T-helper 2 cell treated with Interferon-gamma antibody and Interleukin-4, amounts not matched to agents 5 μg/mL and 100 μg/mL, for 36 hours (primary cell): ENCODE measurements around the gene GPBP1L1.
"Not testable (repeated sequence)": the region's sequence is repeated elsewhere in the genome, so short reads cannot be mapped to it uniquely, and the experiment has no call there.

ENCODE experiments used
- DNase-seq: peaks from one replicate; pipeline ENCODE4 v3.0.0; 2021; ENCODE audit warnings: low spot score
- H3K27ac Mint-ChIP-seq: one replicate; pipeline ENCODE4 v1.8.0; 2021; ENCODE audit warnings: mild to moderate bottlenecking, mixed read lengths
- H3K27me3 Mint-ChIP-seq: one replicate; pipeline ENCODE4 v1.8.0; 2021; ENCODE audit warnings: low read depth, mixed read lengths
- H3K36me3 Mint-ChIP-seq: one replicate; pipeline ENCODE4 v1.8.0; 2021; ENCODE audit warnings: low read depth, mixed read lengths
- H3K4me1 Mint-ChIP-seq: one replicate; pipeline ENCODE4 v1.8.0; 2021; ENCODE audit warnings: low read depth, mixed read lengths
- H3K4me3 Mint-ChIP-seq: one replicate; pipeline ENCODE4 v1.8.0; 2022; ENCODE audit warnings: mild to moderate bottlenecking, moderate library complexity, mixed read lengths
- H3K9me3 Mint-ChIP-seq: one replicate; pipeline ENCODE4 v1.8.0; 2021; ENCODE audit warnings: mixed read lengths

The GPBP1L1 gene

GRCh38 chr1:45686288-45687013 lies at the start of gene GPBP1L1:
Gene GPBP1L1 (minus strand): TSS chr1:45686533. CDS start chr1:45659087, 27,446 bp downstream.
- H3K36me3 Mint-ChIP-seq = peaks cover 17% of the 10 kb centered on the region
- H3K4me3 Mint-ChIP-seq = peak within 1 kb of the TSS; percentile 99
- peak within 1 kb of the TSS; percentile 99 for H3K27ac Mint-ChIP-seq
- no peaks in the 10 kb centered on the region for H3K27me3 Mint-ChIP-seq
- H3K9me3 Mint-ChIP-seq = no peaks in the 10 kb centered on the region
- DNase-seq = peak; percentile 96
- peaks cover 19% of the 10 kb centered on the region for H3K4me1 Mint-ChIP-seq

GRCh38 chr1:45730780-45731319 lies 44.5 kb upstream of the GPBP1L1 start:
- no peak overlapping the region for H3K4me3 Mint-ChIP-seq
- H3K27me3 Mint-ChIP-seq = no peaks in the 10 kb centered on the region
- no peaks in the 10 kb centered on the region for H3K36me3 Mint-ChIP-seq
- peaks cover 1% of the 10 kb centered on the region for H3K4me1 Mint-ChIP-seq
- no peak for DNase-seq
- H3K9me3 Mint-ChIP-seq = no peaks in the 10 kb centered on the region
- no peak overlapping the region for H3K27ac Mint-ChIP-seq

- H3K4me1 Mint-ChIP-seq = peaks cover 1% of the 10 kb centered on the region
- no peaks in the 10 kb centered on the region for H3K27me3 Mint-ChIP-seq
- no peaks in the 10 kb centered on the region for H3K36me3 Mint-ChIP-seq
- H3K27ac Mint-ChIP-seq = no peak overlapping the region
- H3K9me3 Mint-ChIP-seq = no peaks in the 10 kb centered on the region
- DNase-seq = no peak
- H3K4me3 Mint-ChIP-seq = no peak overlapping the region
These were observed 43.9 kb upstream of the GPBP1L1 start for GRCh38 chr1:45730075-45730779.

- H3K36me3 Mint-ChIP-seq, H3K27me3 Mint-ChIP-seq, H3K9me3 Mint-ChIP-seq, H3K27ac Mint-ChIP-seq, DNase-seq, H3K4me1 Mint-ChIP-seq, H3K4me3 Mint-ChIP-seq: not testable (repeated sequence)
These were observed 39.7 kb upstream of the GPBP1L1 start for GRCh38 chr1:45726007-45726406.

- Mint-ChIP-seq H3K9me3 (no peaks in the 10 kb centered on the region), H3K4me1 (no peaks in the 10 kb centered on the region)
- DNase-seq = no peak
These were observed 37.1 kb upstream of the GPBP1L1 start for GRCh38 chr1:45723248-45723930.

GRCh38 chr1:45722809-45723208 lies 36.5 kb upstream of the GPBP1L1 start:
- H3K9me3 Mint-ChIP-seq = no peaks in the 10 kb centered on the region
- no peaks in the 10 kb centered on the region for H3K27me3 Mint-ChIP-seq
- H3K27ac Mint-ChIP-seq = no peak overlapping the region
- no peak overlapping the region for H3K4me3 Mint-ChIP-seq
- H3K4me1 Mint-ChIP-seq = no peaks in the 10 kb centered on the region
- no peaks in the 10 kb centered on the region for H3K36me3 Mint-ChIP-seq
- no peak for DNase-seq

More at GRCh38 chr1:45723248-45723930, 37.1 kb upstream of the GPBP1L1 start:
- no peak overlapping the region for H3K27ac Mint-ChIP-seq
- H3K4me3 Mint-ChIP-seq = no peak overlapping the region
- H3K27me3 Mint-ChIP-seq = no peaks in the 10 kb centered on the region
- no peaks in the 10 kb centered on the region for H3K36me3 Mint-ChIP-seq

GRCh38 chr1:45721207-45721606 lies 34.9 kb upstream of the GPBP1L1 start:
- Mint-ChIP-seq H3K36me3 (no peaks in the 10 kb centered on the region), H3K4me3 (no peak overlapping the region), H3K27ac (no peak overlapping the region), H3K27me3 (no peaks in the 10 kb centered on the region), H3K4me1 (no peaks in the 10 kb centered on the region), H3K9me3 (no peaks in the 10 kb centered on the region)
- no peak for DNase-seq

GRCh38 chr1:45718289-45718688 lies 32.0 kb upstream of the GPBP1L1 start:
- H3K27ac Mint-ChIP-seq = no peak overlapping the region
- no peak overlapping the region for H3K4me3 Mint-ChIP-seq
- H3K36me3 Mint-ChIP-seq = peaks cover 3% of the 10 kb centered on the region
- H3K9me3 Mint-ChIP-seq = no peaks in the 10 kb centered on the region
- H3K4me1 Mint-ChIP-seq = no peaks in the 10 kb centered on the region
- no peak for DNase-seq
- no peaks in the 10 kb centered on the region for H3K27me3 Mint-ChIP-seq

GRCh38 chr1:45717386-45717785 lies 31.1 kb upstream of the GPBP1L1 start:
- H3K27me3 Mint-ChIP-seq, H3K4me3 Mint-ChIP-seq, H3K9me3 Mint-ChIP-seq, DNase-seq, H3K4me1 Mint-ChIP-seq, H3K27ac Mint-ChIP-seq, H3K36me3 Mint-ChIP-seq: not testable (repeated sequence)

- Mint-ChIP-seq H3K4me3 (no peak overlapping the region), H3K36me3 (peaks cover 4% of the 10 kb centered on the region), H3K9me3 (no peaks in the 10 kb centered on the region), H3K27me3 (no peaks in the 10 kb centered on the region), H3K27ac (no peak overlapping the region), H3K4me1 (no peaks in the 10 kb centered on the region)
- no peak for DNase-seq
These were observed 30.4 kb upstream of the GPBP1L1 start for GRCh38 chr1:45716700-45717099.

GRCh38 chr1:45713711-45714110 lies 27.4 kb upstream of the GPBP1L1 start:
- Mint-ChIP-seq H3K36me3 (peaks cover 9% of the 10 kb centered on the region), H3K9me3 (no peaks in the 10 kb centered on the region), H3K4me3 (no peak overlapping the region), H3K4me1 (no peaks in the 10 kb centered on the region), H3K27me3 (no peaks in the 10 kb centered on the region), H3K27ac (no peak overlapping the region)
- no peak for DNase-seq

- Mint-ChIP-seq H3K4me3 (no peak overlapping the region), H3K27ac (no peak overlapping the region), H3K36me3 (peaks cover 21% of the 10 kb centered on the region), H3K4me1 (no peaks in the 10 kb centered on the region), H3K27me3 (no peaks in the 10 kb centered on the region), H3K9me3 (peaks cover 10% of the 10 kb centered on the region)
- DNase-seq = no peak
These were observed 18.3 kb upstream of the GPBP1L1 start for GRCh38 chr1:45704637-45705036.

- Mint-ChIP-seq H3K4me1 (peaks cover 8% of the 10 kb centered on the region), H3K9me3 (no peaks in the 10 kb centered on the region), H3K4me3 (no peak overlapping the region), H3K36me3 (peaks cover 31% of the 10 kb centered on the region), H3K27me3 (no peaks in the 10 kb centered on the region), H3K27ac (no peak overlapping the region)
- DNase-seq = no peak
These were observed 8.5 kb upstream of the GPBP1L1 start for GRCh38 chr1:45694823-45695222.

GRCh38 chr1:45693811-45694210 lies 7.5 kb upstream of the GPBP1L1 start:
- H3K4me1 Mint-ChIP-seq, DNase-seq, H3K27ac Mint-ChIP-seq, H3K9me3 Mint-ChIP-seq, H3K27me3 Mint-ChIP-seq, H3K4me3 Mint-ChIP-seq: not testable (repeated sequence)
- H3K36me3 Mint-ChIP-seq = peaks cover 33% of the 10 kb centered on the region
